NCI-H524 (cell line): ENCODE results near the gene MEG3.
"Not testable (repeated sequence)": the region's sequence is repeated elsewhere in the genome, so short reads cannot be mapped to it uniquely, and the experiment has no call there.

Experiments used
- DNase-seq, 2 experiments: peaks; one replicate each; lab custom pipeline; 2025; lab: John Stamatoyannopoulos, UW

The MEG3 gene

GRCh38 chr14:100815478-100816285 is 10.2 kb upstream of the MEG3 start:
- DNase-seq: no peak

- no peak for DNase-seq
These were observed 9.5 kb upstream of the MEG3 start for GRCh38 chr14:100816286-100816949.

GRCh38 chr14:100816950-100817901 is 8.7 kb upstream of the MEG3 start:
- DNase-seq: no peak

- no peak for DNase-seq
These were observed 7.7 kb upstream of the MEG3 start for GRCh38 chr14:100818221-100818699.

- not testable (repeated sequence) for DNase-seq
These were observed 7.0 kb upstream of the MEG3 start for GRCh38 chr14:100818923-100819322.

- DNase-seq: no peak
These were observed 6.5 kb upstream of the MEG3 start for GRCh38 chr14:100819453-100819828.

GRCh38 chr14:100819829-100820475 is 6.0 kb upstream of the MEG3 start:
- DNase-seq: no peak

- DNase-seq: no peak
These were observed 5.0 kb upstream of the MEG3 start for GRCh38 chr14:100820957-100821356.

- no peak for DNase-seq
These were observed 3.9 kb upstream of the MEG3 start for GRCh38 chr14:100822013-100822412.

GRCh38 chr14:100822532-100823296 is 3.2 kb upstream of the MEG3 start:
- DNase-seq: no peak

GRCh38 chr14:100823413-100824080 is 2.4 kb upstream of the MEG3 start:
- no peak for DNase-seq

- no peak for DNase-seq
These were observed 1.8 kb upstream of the MEG3 start for GRCh38 chr14:100824091-100824551.

GRCh38 chr14:100824901-100825712 is 811 bp upstream of the MEG3 start:
- peak in 1 of 2 experiments; percentile 29 for DNase-seq

- no peak for DNase-seq
These were observed 628 bp downstream of the MEG3 start for GRCh38 chr14:100826391-100827100.

- peak in 1 of 2 experiments; percentile 36 for DNase-seq
These were observed 1.4 kb downstream of the MEG3 start for GRCh38 chr14:100827101-100828021.

- peak; percentile 38 to 73 for DNase-seq
These were observed 2.3 kb downstream of the MEG3 start for GRCh38 chr14:100828031-100828769.

GRCh38 chr14:100830681-100831080 is 4.8 kb downstream of the MEG3 start:
- peak in 1 of 2 experiments; percentile 40 for DNase-seq
